ENCODE results near the gene TASL. TPM values are rescaled to one million over a fixed set of nuclear protein-coding genes. Genes with fewer than 3 reads are reported as not detected.
"Not testable (repeated sequence)": the region's sequence is repeated elsewhere in the genome, so short reads cannot be mapped to it uniquely, and the experiment has no call there.

Gene TASL, protein sequence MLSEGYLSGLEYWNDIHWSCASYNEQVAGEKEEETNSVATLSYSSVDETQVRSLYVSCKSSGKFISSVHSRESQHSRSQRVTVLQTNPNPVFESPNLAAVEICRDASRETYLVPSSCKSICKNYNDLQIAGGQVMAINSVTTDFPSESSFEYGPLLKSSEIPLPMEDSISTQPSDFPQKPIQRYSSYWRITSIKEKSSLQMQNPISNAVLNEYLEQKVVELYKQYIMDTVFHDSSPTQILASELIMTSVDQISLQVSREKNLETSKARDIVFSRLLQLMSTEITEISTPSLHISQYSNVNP
- polyA plus RNA-seq (ENCODE audit: insufficient read length in 10 of 10), result 1 to 10 TPM in 1 of 10 donors, under 1 TPM in 9; 0.25 to 1.1 (median 0.63) TPM
- long read RNA-seq, donor 1, result 0 reads
- long read RNA-seq, donor 2, partial matches to known transcripts, result 0 of 1 reads
- long read RNA-seq, donor 2, other reads (novel, unspliced or antisense), result 0 of 1 reads
- long read RNA-seq, donor 3, result 0 reads
- long read RNA-seq, donor 4, result 0 reads
- long read RNA-seq, donor 5, result 0 reads
- long read RNA-seq, donor 6, result 0 reads
- long read RNA-seq, donor 7, result 0 reads
- long read RNA-seq, donor 8, partial matches to known transcripts, result 0 of 1 reads
- long read RNA-seq, donor 8, other reads (novel, unspliced or antisense), result 0 of 1 reads
- long read RNA-seq, donor 9, result 0 reads

DNA sequence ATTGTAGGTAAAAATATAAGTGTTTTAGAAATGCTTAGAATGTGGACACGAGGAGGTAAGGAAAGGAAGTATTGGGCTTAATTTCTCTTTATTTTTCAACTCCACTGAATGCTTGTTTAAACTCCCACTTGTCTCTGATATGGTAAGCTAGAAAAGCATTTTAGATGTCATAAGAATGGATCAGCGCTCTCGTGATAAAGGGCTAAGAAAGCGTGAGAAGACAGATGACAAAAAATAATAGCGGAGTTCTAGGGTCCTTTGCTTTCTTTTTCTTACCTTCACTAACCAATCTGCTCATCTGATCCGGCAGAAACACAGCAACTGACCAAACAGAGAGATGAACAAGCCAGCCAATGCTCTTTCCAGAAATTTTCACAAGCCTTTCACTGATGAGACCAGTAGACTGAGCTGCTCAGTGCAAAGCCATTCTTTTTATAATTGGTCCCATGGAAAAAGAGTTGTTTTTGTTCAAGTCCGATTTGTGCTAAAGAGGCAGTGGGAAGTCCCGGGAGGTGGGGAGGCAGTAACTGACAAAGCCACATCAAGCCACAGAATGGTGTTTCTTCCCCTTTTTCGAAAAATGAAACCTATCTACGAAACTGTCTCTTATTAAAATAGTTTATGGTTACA lies at the start of gene TASL:
Gene TASL (minus strand): TSS at position 405 of the 630 bp plus-strand sequence. CDS start 17,411 bp downstream, outside the sequence.
- peak in 1 of 3 donors; percentile 10 for DNase-seq

DNA sequence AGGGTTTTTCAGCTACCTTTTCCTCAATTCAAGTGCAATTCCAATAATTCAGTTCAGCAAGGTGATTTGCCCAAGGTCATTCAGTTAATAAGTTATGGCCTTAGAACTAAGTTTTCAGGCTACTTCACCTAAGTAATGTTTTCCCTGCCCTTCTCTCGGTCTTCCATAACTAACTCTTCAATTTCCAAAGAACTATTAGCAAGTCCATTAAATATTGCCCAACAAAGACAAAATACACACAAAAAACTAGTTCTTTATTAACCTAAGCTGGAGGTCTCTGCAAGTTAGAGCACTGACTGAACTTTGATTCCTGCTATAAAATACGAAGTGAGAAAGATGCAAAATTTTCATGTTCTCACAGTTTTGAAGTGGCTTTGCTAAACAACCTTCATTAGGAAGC lies 48.8 kb upstream of the TASL start:
- no peak for DNase-seq

DNA sequence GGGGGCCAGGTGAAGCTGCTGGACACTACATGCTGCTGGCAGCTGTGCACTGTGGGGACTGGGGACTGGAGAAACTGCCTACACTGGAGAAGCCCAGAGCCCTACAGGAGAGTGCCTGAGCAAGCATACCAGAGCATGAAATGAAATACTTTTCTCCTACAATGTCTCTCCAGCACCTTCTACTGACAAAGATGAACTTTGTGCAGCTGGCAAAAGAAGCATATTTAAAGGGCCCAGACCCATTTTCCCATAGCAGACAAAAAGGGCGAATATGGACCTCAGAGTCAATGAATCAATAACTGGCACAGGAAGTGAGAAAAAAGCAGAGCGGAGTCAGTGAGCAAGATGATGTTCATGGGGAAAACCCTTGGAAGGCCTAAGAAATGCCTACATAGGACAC lies 44.8 kb upstream of the TASL start:
- no peak for DNase-seq

DNA sequence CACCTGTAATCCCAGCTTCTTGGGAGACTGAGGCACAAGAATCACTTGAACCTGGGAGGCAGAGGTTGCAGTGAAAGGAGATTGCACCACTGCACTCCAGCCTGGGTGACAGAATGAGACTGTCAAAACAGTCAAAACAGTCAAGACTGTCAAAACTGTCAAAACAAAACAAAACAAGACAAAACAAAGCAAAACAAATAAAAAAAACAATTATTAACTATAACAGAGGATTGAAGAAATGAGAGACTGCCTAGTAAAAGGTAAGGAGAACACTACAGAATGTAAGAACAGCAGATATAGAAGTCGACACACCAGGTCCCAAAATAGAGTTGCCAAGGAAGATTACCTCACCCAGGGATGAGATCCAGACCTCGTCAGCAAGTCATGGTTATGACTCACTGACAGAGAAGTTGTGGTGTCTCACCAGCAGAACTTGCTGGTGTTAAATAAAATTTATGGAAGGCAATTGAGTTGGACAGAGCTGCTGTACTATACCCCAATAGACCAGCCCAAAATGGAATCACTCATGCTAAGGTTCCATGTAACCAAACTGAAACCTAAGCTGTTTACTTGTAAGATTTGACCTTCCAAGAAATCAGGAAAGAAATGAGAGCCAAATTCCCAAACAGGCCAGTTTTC lies 43.5 kb upstream of the TASL start:
- DNase-seq, result peak in 2 of 3 donors; percentile 45 to 68

DNA sequence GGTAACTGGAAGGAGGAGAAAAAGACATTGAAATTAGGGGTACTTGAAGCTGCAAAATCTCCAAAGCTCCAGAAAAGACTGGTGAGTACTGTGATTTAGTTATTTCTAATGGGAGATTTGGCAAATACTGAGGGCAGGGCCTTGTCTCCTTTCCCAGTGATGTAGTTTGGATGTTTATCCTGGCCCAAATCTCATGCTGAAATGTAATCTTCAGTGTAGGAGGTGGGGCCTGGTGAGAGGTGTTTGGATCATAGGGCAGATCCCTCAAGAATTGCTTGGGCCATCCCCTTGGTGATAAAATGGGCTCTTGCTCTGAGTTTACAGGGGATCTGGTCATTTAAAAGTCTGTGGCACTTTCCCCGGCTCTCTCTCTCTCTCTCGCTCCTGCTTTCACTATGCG lies 42.6 kb upstream of the TASL start:
- no peak for DNase-seq

DNA sequence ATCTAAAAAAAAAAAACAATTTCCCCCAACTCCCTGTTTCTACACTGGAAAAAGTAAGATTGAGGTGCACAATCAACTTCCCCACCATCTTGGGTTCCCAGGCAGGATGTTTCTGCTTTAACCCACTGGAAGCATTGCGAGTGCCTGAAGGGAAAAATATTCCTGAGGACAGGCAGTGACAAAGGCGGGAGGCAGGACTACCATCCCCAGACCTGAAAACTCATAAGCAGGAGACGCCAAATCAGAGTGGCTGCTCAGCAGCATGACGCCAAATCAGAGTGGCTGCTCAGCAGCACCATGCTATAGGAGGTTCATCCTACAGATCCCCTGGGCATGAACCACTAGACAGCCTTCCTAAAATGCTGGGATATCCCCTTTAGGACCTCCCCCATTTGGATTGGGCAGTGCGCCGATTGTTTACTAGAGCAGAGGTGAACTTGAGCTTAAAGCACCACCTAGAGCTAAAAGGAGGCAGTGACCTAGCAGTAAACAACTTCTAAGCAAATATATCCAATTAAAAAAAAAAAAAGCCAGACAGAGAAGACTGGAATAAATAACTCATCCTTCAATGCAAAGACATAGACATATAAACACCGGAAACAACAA lies 40.7 kb upstream of the TASL start:
- DNase-seq, result no peak

DNA sequence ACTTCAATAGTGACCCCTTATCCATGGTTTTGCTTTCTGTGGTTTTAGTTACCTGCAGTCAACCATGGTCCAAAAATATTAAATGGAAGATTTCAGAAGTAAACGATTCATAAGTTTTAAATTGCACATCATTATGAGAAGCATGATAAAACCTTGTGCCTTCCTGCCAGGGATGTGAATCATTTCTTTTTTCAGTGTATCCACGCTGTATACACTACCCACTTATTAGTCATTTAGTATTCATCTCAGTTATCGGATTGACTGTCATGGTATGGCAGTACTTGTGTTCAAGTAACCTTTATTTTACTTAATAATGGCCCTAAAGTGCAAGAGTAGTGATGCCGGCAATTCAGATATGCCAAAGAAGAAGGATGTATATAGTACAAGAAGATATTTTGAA lies 37.7 kb upstream of the TASL start:
- no peak for DNase-seq

DNA sequence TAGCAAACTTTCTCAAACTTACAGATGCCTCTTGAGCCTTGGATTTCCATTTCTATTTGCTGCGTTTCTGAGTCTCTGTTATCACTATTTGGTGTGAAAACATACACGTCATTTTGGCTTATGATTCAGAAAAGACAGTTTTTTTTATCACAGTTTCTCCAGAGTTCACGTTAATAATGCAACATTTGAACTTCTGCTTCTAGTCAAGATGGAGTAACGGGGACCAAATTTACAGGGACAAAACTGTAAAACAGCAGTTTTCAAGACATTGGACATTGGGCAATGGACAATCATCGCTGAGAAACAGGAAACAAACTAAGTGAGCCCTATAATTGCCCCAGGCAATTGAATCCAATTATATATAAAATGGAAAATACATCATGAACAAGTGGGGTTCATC lies 36.2 kb upstream of the TASL start:
- DNase-seq, result no peak

DNA sequence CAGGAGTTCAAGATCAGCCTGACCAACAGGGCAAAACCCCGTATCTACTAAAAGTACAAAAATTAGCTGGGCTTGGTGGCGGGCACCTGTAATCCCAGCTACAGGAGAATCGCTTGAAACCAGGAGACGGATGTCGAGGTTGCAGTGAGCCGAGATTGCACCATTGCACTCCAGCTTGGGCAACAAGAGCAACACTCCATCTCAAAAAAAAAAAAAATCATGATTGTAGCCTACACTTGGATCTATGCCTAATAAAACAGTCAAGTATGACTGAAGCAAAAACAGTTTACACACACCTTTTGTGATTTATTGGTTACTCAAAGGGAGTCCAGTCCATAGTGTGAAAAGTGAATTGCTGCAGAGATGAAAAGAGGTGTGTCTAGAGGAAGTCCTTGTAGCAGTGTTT lies 34.7 kb upstream of the TASL start:
- DNase-seq, result no peak

DNA sequence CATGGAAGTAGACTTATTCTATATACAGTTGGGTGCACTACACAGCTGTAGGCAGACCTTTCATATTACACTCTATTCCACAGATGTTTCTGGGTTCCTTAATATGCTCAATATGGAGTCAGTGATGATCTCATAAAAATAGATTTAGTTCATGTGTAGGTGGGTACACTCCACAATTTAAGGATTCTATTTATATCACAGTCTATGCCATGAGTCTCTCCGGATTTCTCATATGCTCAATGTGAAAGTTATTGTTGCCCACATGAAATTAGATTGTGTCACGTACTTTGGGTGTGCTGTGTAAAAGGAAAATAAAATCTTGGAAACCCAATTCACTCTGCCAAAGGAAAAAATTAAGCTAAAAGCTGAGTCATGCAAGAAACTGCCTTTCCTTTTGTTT lies 32.5 kb upstream of the TASL start:
- no peak for DNase-seq

DNA sequence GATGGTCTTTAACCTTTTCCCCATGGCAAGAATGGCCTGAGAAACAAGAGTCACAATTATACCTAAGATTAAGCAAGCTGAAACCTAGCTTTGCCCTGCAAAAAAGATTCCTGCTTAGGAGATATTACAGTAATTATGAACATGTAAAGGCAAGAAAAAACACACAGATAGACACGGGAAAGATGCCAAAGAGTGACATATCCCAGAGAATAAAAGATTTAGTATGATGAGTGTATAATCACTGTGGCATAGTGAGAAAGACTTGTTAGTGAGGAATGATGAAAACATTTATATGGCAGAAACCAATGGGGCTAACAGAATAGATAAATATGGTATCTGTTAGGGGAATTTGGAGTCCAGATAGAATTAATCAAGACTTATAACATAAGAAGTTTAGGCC lies 29.6 kb upstream of the TASL start:
- DNase-seq, result no peak

DNA sequence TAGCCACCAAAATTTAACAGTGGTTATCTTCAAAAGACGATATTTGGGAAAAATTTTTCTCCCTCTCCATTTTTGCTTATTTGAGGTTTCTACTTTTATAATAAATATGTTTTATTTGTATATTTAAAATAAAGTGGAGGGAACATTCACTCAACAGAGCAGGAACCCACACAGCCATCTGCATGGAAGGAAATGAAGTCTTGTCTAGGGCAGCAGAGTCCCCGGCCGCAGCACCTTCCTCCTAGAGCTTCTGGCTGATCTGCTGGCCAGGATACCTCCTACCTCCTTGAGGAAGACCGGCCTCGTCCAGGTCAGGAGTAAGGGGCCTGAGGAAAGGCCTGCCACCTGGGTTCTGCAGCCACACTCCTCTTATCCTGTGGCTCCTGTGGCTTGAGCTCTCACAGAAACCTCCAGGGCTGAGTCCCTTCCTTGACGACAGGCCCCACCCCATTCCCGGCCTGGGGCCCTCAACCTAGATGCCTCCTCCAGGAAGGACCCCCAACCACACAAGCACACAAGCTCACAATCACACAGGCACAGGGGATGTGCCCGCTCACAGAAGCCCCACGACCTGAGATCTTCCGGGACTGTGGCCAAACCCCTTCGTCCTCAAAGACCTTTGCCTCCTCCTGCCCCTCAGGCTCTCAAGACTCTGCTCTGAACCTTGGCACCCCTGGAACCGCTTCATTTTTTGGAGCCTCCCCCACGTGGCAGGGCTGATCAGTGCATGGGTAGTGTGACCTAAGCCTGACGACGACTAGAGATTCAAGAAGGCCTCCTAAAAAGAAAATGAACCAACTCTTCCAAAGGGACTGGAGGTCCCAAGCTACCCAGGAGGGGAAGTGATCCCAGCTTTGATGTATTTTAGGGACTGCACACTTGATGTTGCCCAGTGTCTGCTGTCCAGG lies 23.0 kb upstream of the TASL start:
- DNase-seq, result not testable (repeated sequence)

DNA sequence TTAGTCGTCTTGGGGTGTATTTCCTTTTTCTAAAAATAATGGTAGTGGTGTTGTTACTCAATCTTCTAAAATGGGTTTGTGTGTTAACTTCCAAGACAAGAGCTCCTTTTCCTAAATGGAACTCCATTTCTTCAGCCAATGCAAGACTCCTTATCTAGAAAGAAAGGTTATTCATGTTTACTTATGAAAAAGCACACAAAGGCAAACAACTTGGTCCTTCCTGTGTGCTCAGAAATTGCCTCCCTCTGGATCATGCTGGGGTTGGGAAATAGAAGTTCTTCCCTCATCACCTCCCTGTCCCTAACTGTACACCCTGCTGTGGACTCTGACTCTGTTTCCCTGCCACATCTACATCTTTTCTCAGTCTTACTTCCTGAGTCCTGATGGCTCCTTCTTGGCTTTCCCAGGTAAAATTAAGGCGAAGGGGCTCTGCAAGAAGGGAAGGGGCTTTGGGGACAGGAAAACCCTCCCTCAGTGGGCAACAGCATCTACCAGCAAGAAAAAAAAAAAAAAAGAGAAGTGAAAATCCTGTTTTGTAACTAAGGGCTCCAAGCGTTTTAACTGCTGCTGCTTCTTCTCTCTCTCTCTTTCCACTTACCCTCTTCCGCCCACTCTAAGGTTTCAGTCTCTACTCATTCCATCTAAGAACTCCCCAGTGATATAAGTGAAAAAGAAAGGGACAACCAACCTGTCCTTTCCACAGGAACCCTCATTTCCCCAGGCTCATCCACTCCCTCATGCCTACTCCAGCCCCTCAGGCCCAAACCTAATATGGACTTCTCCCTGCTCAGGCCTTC lies 19.8 kb upstream of the TASL start:
- no peak for DNase-seq

DNA sequence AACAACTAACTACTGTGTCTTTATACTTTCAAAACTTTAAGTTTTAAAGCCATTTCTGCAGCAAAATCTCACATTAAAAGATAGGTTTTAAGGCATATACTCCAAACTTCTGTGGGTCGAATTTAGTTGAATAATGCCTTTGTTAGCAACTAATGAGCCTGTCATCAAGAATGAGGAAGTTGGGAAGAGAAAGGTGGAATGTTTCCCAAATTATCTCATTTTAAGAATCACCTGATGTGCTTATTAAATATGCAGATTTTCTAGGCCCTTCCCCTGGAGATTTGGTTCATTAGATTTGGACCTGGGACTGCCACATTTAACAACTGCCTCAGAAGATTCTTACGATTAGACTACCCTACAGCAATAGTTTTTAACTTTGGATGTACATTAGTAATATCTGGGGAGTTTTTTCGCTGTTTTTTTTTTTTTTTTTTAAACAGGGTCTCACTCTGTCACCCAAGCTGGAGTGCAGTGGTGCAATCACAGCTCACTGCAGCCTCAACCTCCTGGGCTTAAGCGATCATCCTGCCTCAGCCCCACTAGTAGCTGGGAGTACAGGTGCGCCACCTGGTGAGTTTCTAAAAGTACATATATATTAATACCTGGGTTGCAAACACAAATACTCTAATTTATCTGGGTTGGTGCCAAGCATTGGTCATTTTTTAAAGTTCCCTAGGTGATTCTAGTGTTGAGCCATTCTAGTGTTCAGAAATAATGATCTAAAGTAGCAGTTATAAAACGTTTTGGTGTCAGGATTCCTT lies 16.1 kb upstream of the TASL start:
- DNase-seq, result no peak

DNA sequence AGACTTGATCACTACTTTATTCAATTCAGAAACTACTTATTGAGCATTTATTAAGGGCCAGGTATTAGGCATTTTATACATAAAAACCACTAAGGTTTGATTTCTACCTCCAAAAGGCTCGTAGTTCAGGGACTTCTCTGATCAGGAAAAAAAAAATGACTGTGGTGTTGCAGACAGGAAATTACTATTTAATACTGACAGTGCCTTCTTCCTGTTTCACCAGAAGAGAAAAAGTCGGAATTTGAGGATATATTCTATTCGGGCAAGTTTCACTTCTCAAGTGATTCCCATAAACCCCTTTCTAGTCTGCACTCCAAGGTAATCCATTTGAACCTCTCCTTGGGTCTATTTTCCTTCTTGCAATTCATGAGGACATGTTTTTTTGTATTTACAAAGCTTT lies 15.3 kb upstream of the TASL start:
- DNase-seq, result no peak

DNA sequence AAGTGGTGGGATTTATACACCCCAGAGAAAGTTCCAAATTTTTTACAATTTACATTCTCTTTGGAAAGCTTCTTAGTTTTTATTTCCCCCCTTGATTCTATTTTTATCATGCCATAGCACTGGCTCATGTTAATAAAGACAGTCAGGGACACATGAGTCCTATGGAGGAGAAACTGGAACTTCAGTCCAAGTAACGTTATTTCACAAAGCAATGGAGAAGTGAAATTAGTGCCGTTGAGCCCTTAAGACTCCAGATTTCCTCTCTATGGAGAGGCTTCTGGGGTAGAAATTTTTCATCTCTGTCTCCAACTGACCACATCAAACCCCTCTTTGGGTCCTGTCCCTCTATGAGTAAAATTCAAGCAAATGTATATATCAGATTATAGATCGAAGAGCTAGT lies 12.8 kb upstream of the TASL start:
- no peak for DNase-seq

DNA sequence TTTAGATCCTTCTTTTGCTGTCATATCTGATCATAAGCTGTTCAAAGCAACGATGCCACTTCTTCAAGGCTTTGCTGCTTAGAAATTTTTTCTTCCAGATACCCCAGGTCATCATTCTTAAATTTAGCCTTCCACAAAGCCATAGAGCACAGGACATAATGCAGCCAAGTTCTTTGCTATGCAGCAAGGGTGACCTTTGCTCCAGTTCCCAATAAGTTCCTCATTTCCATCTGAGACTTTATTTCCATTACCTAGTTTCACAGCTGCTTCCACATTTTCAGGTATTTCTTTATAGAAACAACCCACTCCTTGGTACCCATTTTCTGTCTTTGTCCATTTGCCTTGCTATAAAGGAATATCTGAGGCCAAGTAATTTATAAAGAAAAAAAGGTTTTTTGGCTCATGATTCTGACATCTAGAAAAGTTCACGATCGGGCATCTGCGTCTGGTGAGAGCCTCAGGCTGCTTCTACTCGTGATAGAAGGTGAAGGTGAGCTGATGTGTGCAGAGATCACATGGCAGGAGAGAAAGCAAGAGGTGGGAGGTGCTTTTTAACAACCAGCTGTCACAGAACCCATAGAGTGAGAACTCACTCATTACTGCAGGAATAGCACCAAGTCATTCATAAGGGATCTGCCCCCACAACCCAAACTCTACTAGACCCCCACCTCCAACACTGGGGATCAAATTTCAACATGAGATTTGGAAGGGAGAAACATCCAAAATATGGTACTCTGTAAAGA lies 11.8 kb upstream of the TASL start:
- DNase-seq, result no peak

DNA sequence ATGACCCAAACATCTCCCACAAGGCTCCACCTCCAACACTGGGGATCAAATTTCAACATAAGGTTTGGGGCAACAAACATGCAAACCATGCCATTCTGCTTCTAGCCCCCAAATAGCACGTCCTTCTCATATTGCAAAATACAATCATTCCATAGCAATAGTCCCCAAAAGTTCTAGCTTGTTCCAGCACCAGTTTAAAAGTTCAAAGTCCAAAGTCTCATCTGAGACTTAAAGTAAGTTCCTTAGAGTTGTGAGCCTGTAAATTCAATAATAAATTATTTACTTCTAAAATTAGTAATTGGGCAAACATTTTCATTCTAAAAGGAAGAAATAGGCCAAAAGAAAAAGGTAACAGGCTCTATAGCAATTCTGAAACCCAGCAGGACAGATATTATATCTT lies 8.9 kb upstream of the TASL start:
- DNase-seq, result no peak

DNA sequence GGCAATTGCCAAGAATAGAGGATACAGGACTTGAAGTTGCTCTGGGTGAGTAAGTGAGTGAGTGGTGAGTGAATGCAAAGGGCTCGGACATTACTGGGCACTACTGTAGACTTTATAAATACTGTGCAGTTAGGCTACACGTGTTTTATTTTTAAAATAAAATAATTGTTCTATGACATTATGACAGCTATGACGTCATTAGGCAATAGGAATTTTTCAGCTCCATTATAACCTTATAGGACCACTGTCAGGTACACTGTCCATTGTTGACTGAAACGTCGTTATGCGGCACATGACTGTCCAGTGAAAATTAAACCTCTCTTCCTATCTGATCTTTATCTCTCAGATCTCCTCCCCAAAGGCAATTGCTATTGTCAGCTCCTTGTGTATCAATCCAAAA lies 5.1 kb upstream of the TASL start:
- DNase-seq, result no peak

Data from muscle of back (tissue), 13 donors.